SHP77 (cell line): ENCODE results near the gene PNPLA2.

Experiments
- DNase-seq, 2 experiments: peaks; one replicate each; lab custom pipeline; 2025; lab: John Stamatoyannopoulos, UW

The PNPLA2 gene

GRCh38 chr11:843818-844692, 25.3 kb downstream of the PNPLA2 start:
- no peak for DNase-seq

GRCh38 chr11:844693-845644, 26.3 kb downstream of the PNPLA2 start:
- no peak for DNase-seq

- no peak for DNase-seq
Observed at GRCh38 chr11:845872-846495, 27.3 kb downstream of the PNPLA2 start.

GRCh38 chr11:846496-847098, 27.9 kb downstream of the PNPLA2 start:
- no peak for DNase-seq

DNA sequence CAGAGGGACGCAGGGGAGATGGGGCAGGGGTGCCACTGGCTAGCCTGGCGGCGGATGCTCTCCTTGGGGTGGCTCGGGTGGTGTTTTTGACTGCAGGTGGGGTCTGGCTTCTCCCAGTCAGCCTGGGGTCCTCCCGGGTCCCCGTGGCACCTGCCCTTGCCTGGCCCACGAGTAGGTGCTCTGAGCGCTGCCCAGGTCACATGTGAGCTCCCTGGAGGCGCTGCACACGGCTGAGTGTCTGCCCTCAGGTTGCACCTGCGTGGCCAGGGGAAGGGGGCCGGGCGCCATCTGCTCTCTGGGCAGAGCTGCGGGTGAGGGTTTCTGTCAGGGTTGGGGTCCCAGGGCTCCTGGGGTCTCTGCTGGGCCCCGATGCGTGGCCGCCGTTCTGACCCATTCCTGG, 29.2 kb downstream of the PNPLA2 start:
- DNase-seq, result no peak

DNA sequence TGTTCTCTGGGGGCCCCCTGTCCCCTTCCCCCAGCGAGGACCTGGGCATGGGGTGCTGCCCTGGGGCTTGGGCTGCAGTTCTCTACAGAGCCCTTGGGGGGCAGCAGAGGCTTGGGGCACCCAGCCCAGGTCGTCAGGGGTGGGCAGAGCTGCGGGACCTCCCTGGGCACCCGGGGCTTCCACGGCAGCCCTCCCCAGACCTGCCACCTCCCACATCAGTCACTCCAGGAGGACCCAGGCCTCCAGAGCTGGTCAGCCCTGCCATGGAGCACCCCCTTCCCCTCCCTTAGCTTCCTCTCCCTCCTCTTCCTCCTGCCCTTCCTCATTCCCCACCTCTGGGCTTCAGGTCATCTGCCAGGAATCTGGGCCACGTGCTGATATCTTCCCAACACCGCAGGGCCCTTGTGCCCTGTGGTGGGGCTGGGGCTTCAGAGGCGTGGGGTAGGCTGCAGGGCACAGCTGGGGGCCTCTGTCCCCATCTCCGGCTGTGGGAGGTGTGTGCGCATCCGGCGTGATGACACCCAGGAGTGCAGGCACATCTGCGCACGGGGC, 29.7 kb downstream of the PNPLA2 start:
- no peak for DNase-seq

GRCh38 chr11:849104-849824, 30.6 kb downstream of the PNPLA2 start:
- DNase-seq, result no peak

- no peak for DNase-seq
Observed at GRCh38 chr11:849951-850774, 31.4 kb downstream of the PNPLA2 start.

- DNase-seq, result no peak
Observed at GRCh38 chr11:850775-851763, 32.4 kb downstream of the PNPLA2 start.

GRCh38 chr11:852762-853161, 34.0 kb downstream of the PNPLA2 start:
- DNase-seq, result no peak

DNA sequence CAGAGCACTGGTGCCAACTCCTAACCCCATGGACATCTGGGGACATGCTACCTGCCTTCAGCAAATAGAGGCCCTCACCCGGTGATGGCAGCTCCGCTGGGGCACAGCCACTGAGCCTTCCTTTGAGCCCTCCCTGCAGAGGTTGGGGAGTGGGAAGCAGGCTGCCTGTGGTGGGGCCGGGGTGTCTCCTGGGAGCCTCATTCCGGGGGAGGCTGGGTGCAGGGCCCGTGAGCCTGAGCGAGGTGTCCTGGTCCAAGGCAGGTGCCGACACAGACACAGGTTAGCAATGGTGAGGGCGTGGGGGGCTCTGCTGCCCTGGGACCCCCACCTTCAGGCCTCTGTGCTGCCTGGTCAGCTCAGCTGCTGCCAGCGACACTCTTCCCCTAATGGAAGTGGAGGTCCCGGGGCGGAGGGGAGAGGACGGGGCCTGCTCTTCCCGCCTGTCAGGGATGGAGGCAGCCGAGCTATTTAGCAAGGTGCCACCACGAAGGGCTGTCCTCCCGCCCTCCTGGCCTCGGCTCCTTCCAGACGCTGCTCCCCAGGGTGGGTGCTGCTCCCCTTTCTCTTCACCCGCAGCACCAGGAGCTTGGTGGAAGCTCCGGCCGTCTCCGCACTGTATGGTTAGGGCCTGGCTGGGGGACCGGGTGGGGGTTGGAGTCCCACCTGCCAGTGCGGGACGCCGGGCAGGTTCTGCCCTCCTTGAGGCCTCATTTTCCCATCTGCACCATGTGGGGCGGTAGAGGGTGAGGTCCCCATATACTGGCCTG, 35.2 kb downstream of the PNPLA2 start:
- no peak for DNase-seq

DNA sequence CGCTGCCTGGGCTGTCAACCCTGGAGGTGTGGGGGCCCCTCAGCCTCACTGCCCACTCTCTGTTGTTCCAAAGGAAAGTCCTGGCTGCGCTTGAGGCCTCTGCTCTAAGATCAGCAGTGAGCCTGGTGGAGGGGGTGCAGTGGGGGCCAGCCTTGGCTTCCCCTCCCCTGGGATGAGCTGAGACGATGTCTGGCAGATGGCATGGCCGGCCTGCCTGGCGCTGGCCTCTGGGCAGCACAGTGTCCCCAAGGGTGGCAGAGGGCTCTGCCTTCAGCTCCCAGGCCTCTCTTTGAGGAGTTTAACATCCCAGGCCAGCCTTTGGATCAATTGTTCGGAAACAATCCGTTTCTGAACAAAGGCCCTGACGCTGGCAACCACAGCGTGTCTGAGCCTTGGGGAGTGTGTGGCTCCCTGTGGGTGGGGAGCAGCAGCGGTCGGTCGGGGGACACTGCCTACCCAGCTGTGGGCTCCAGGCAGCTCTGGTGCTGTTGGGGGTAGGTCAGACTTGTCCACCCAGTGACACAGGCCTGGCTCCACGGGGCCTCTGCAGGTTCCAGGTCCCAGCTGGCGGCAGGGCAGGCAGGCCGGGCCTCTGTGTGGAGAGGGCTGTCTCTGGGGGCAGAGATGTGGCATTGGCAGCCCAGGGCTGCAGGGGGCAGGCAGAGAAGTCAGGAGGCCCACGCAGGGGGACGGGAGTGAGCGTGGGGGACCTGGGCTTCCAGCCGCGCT, 36.1 kb downstream of the PNPLA2 start:
- no peak for DNase-seq

DNA sequence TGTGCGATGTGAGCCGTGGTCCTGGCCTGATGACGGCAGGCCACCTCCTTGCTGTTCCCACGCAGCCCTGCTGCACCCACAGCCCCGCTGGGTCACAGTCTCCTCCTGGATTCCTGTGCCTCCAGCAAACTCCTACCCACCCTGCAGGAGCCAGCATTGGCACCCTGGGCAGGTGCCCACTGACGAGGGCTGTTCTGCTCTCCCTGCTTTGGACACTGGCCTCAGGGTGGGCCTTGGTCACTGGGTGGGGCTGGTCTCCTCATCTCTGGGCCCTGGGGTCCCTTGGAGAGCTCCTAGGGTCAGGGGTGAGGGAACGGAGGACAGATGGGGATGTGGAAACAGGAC, 36.6 kb downstream of the PNPLA2 start:
- no peak for DNase-seq

DNA sequence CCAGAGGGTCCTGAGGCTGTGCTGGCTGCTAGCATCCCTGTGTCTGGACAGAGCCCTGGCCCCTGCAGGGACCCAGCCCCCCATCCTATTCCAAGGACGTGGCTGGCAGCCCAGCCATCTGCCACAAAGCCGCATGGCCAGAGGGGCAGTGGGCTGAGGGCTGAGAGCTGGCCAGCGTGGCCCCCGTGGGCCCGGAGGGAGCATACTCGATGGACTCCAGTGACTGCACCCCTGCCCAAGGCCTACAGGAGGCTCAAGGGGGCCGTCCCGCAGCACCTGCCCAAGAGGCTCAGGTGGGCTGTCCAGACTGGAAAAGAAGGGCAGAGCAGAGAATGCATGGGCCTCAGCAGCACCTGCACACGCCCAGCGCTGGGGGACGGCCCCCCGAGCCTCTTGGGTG, 37.1 kb downstream of the PNPLA2 start:
- no peak for DNase-seq

- DNase-seq, result no peak
Observed at GRCh38 chr11:856397-856796, 37.7 kb downstream of the PNPLA2 start.

- no peak for DNase-seq
Observed at GRCh38 chr11:858053-858761, 39.5 kb downstream of the PNPLA2 start.
